Pancreas (tissue), 10 donors: Measurements from ENCODE around the gene ZNF787. TPM values are rescaled to one million over a fixed set of nuclear protein-coding genes. Genes with fewer than 3 reads are reported as not detected.

Experiments used
- ATAC-seq, 4 donors: fragments of 200-7000 bp; cut with Tn5 transposase; one replicate each; pipeline versions ENCODE4 v1.8.0 to v1.9.1; 2020; ENCODE audit warnings: mild to moderate bottlenecking in 4 of 4, moderate library complexity in 4 of 4
- DNase-seq, 6 donors: peaks; one replicate each; pipeline ENCODE4 v3.0.0-alpha.2; 2020
- FAIRE-seq: peaks from 2 replicates; lab custom pipeline; 2012; peaks lifted over from hg19 to GRCh38; lab: Jason Lieb, UNC
- H3K27ac ChIP-seq, 4 donors: fragments of 200-600 bp; sonication (generic); 1 replicate in 3 of 4; 2 replicates in 1 of 4; pipeline versions ENCODE4 v1.5.0 to v1.8.0; 2020
- H3K27me3 ChIP-seq, 4 donors: fragments of 200-600 bp; one replicate each; pipeline ENCODE4 v1.8.0; 2021
- H3K36me3 ChIP-seq, 3 donors: fragments of 200-600 bp; sonication (generic) in 1 of 3; one replicate each; pipeline versions ENCODE4 v1.5.0 to v1.8.0; 2020 to 2021
- H3K4me1 ChIP-seq, 3 donors: fragments of 200-600 bp; one replicate each; pipeline ENCODE4 v1.8.0; 2021
- H3K4me3 ChIP-seq, 4 donors: fragments of 200-600 bp; sonication (generic) in 2 of 4; one replicate each; pipeline versions ENCODE4 v1.5.0 to v1.8.0; 2020 to 2021
- H3K9me3 ChIP-seq, 4 donors: fragments of 200-600 bp; one replicate each; pipeline ENCODE4 v1.8.0; 2021
- CTCF ChIP-seq, 4 donors: fragments of 200-600 bp; sonication (generic) in 3 of 4; IDR thresholded peaks; one replicate each; pipeline versions ENCODE4 v1.5.0 to v1.8.0; 2021; ENCODE audit warnings: antibody characterized with exemption in 4 of 4
- WGBS, 2 donors: extraction: QIAGEN DNeasy Blood & Tissue Kit; methylation state at CpG; one replicate each; pipeline ENCODE4 v1.1.7; 2013; 5-methylcytosine and 5-hydroxymethylcytosine counted together
- intact Hi-C, 3 donors: fragments of 100-400 bp; cut with DNase I; formaldehyde crosslinking; loops; one replicate each; pipeline versions ENCODE4 v1.11.1 to v1.14.2; 2022
- polyA plus RNA-seq, 2 donors: library from polyadenylated mRNA; stranded (reverse); fragments of 200-250 nt; gene quantifications; one replicate each; pipeline ENCODE4 v1.2.3, GENCODE V29; 2013
- total RNA-seq, 6 donors: library from RNA; stranded (reverse); fragmentation: NEBNext Ultra II Directional in 4 of 6; extraction: Animal tissue kit (Norgen Biotek cat#: 25700) in 4 of 6; gene quantifications; one replicate each; pipeline versions ENCODE4 v1.2.1 to v1.2.4, GENCODE V29; 2021 to 2023
- donor health status: healthy with polysubstance abuse.
- donor health status: DM: no; HTN: no; CAD: no; lungs with moderate emphysema.
- donor health status: DM: no; HTN: no; CAD: no.
- donor health status: control.
- donor health status: control.
- donor health status: Bipolar disorder and iron deficiency.
- donor health status: DM: yes; HTN: yes; CAD: no.
- donor health status: DM: no; HTN: no; CAD: no.
- donor health status: DM: no; HTN: no; CAD: no.
- donor health status: DM: yes; HTN: yes; CAD: no.

Gene ZNF787
- total and polyA plus RNA-seq, 8 donors: 13.6 to 41.9 (median 25.6) TPM

- Histone ChIP-seq H3K4me3 (peak overlapping the region; percentile 45 to 75 (median 61)), H3K36me3 (no peaks in the 10 kb centered on the region), H3K27ac (peak overlapping the region; percentile 83 to 94 (median 87)), H3K4me1 (peaks cover 20 to 32% (median 28%) of the 10 kb centered on the region in 3 donors), H3K27me3 (no peaks in the 10 kb centered on the region), H3K9me3 (no peaks in the 10 kb centered on the region)
- intact Hi-C loops: no loop called here
- peak; percentile 87 to 96 (median 90) for DNase-seq
- WGBS, 2 donors: 0 to 1% methylated on average over 42 to 99 of the region's 99 CpGs
- TF ChIP-seq CTCF (IDR thresholded peaks at IDR 0.05): peak in 1 of 4 donors; percentile 8
- no peak for FAIRE-seq
- ATAC-seq: peak; percentile 54 to 65 (median 64)
Measured at GRCh38 chr19:56120371-56121179, 520 bp downstream of the ZNF787 start.

GRCh38 chr19:56120002-56120370 lies 1.1 kb downstream of the ZNF787 start:
- Histone ChIP-seq H3K9me3 (no peaks in the 10 kb centered on the region), H3K36me3 (no peaks in the 10 kb centered on the region), H3K27ac (peak overlapping the region; percentile 83 to 94 (median 87)), H3K4me3 (peak overlapping the region; percentile 45 to 75 (median 61)), H3K4me1 (peaks cover 19 to 31% (median 28%) of the 10 kb centered on the region in 3 donors), H3K27me3 (no peaks in the 10 kb centered on the region)
- intact Hi-C loops: no loop called here
- FAIRE-seq (no peak), DNase-seq (peak in 1 of 6 donors; percentile 43), ATAC-seq (no peak)
- WGBS, 2 donors: 8 to 12% methylated on average over 8 of the region's 8 CpGs
- TF ChIP-seq CTCF (IDR thresholded peaks at IDR 0.05): no peak

GRCh38 chr19:56119582-56119978 lies 1.5 kb downstream of the ZNF787 start:
- WGBS, 2 donors: 9 to 10% methylated on average over 15 to 16 of the region's 16 CpGs
- H3K27ac ChIP-seq: peak overlapping the region; percentile 83 to 94 (median 87)
- no peaks in the 10 kb centered on the region for H3K9me3 ChIP-seq
- no peaks in the 10 kb centered on the region for H3K27me3 ChIP-seq
- no peak for TF ChIP-seq CTCF (IDR thresholded peaks at IDR 0.05)
- intact Hi-C loops: no loop called here
- FAIRE-seq: no peak
- peaks cover 24 to 34% (median 28%) of the 10 kb centered on the region in 3 donors for H3K4me1 ChIP-seq
- no peaks in the 10 kb centered on the region for H3K36me3 ChIP-seq
- peak overlapping the region in 3 of 4 donors; percentile 53 to 75 (median 69) for H3K4me3 ChIP-seq
- peak in 2 of 6 donors; percentile 66 to 85 for DNase-seq
- ATAC-seq: no peak

- FAIRE-seq: no peak
- H3K27me3 ChIP-seq: no peaks in the 10 kb centered on the region
- H3K27ac ChIP-seq: peak overlapping the region; percentile 83 to 94 (median 87)
- no peaks in the 10 kb centered on the region for H3K9me3 ChIP-seq
- peaks cover 25 to 36% (median 28%) of the 10 kb centered on the region in 3 donors for H3K4me1 ChIP-seq
- no peaks in the 10 kb centered on the region for H3K36me3 ChIP-seq
- peak in 1 of 4 donors; percentile 0 for ATAC-seq
- DNase-seq: peak in 2 of 6 donors; percentile 60 to 66
- intact Hi-C loops: no loop called here
- 11% methylated on average over 8 of the region's 8 CpGs for WGBS, 2 donors
- peak overlapping the region in 2 of 4 donors; percentile 69 to 75 for H3K4me3 ChIP-seq
- no peak for TF ChIP-seq CTCF (IDR thresholded peaks at IDR 0.05)
Measured at GRCh38 chr19:56118666-56119581, 2.2 kb downstream of the ZNF787 start.
